Neural cell (in vitro differentiated cells): ENCODE data around the gene CHST11. TPM values are rescaled to one million over a fixed set of nuclear protein-coding genes. Genes with fewer than 3 reads are reported as not detected.

Source experiments
- H2AFZ ChIP-seq: fragments of 200-600, 300-800 bp; sonication (generic), shearing (Covaris generic); 2 replicates; pipeline ENCODE4 v1.6.0; 2014; ENCODE audit warnings: low read depth, mild to moderate bottlenecking, antibody characterized with exemption, low read length, moderate library complexity
- H3F3A ChIP-seq: fragments of 200-600 bp; shearing (Covaris generic); 2 replicates; pipeline ENCODE4 v1.6.1; 2016; ENCODE audit warnings: mild to moderate bottlenecking, moderate library complexity, mixed read lengths, antibody characterized with exemption, low read length; ENCODE audit not compliant: insufficient read depth, poor library complexity, severe bottlenecking
- H3K27ac ChIP-seq: fragments of 200-600, 300-800 bp; sonication (generic), shearing (Covaris generic); 2 replicates; pipeline ENCODE4 v1.5.1; 2014; ENCODE audit warnings: mild to moderate bottlenecking, low read length, moderate library complexity
- H3K27me3 ChIP-seq: fragments of 300-800, 200-600 bp; sonication (generic), shearing (Covaris generic); 2 replicates; pipeline ENCODE4 v1.6.0; 2014; ENCODE audit warnings: mild to moderate bottlenecking, low read depth, low read length, moderate library complexity; ENCODE audit not compliant: insufficient read depth
- H3K36me3 ChIP-seq: fragments of 300-800, 200-600 bp; sonication (generic), shearing (Covaris generic); 2 replicates; pipeline ENCODE4 v1.5.1; 2014; ENCODE audit warnings: mild to moderate bottlenecking, antibody characterized with exemption, low read length, moderate library complexity; ENCODE audit not compliant: insufficient read depth
- H3K4me2 ChIP-seq: fragments of 300-800, 200-600 bp; sonication (generic), shearing (Covaris generic); 2 replicates; pipeline ENCODE4 v1.6.0; 2014; ENCODE audit warnings: mild to moderate bottlenecking, low read length
- H3K4me3 ChIP-seq: fragments of 300-800, 200-600 bp; sonication (generic), shearing (Covaris generic); 2 replicates; pipeline ENCODE4 v1.5.1; 2014; ENCODE audit warnings: mild to moderate bottlenecking, low read length, moderate library complexity
- H3K79me2 ChIP-seq: fragments of 200-600 bp; shearing (Covaris generic); replicated peaks from 2 replicates; pipeline ENCODE4 v1.6.0; 2014; ENCODE audit warnings: mild to moderate bottlenecking, low read length, moderate library complexity; ENCODE audit not compliant: insufficient read depth
- H3K9ac ChIP-seq: fragments of 300-800, 200-600 bp; sonication (generic), shearing (Covaris generic); 2 replicates; pipeline ENCODE4 v1.6.1; 2016; ENCODE audit warnings: mild to moderate bottlenecking, low read length, mixed read lengths
- H3K9me2 ChIP-seq: fragments of 200-600 bp; shearing (Covaris generic); 2 replicates; pipeline ENCODE4 v1.6.1; 2016; ENCODE audit warnings: mild to moderate bottlenecking, low read length, mixed read lengths; ENCODE audit not compliant: insufficient read depth
- H3K9me3 ChIP-seq: fragments of 200-600, 300-800 bp; sonication (generic), shearing (Covaris generic); 2 replicates; pipeline ENCODE4 v1.6.1; 2016; ENCODE audit warnings: mild to moderate bottlenecking, mixed run types, low read length, moderate library complexity, mixed read lengths
- H4K20me1 ChIP-seq: fragments of 200-600 bp; shearing (Covaris generic); 2 replicates; pipeline ENCODE4 v1.6.1; 2016; ENCODE audit warnings: mild to moderate bottlenecking, mixed run types; ENCODE audit not compliant: insufficient read depth
- EP300 ChIP-seq: fragments of 450-650 bp; conservative IDR thresholded peaks from 2 replicates; pipeline ENCODE4 v1.6.1; 2014; ENCODE audit warnings: antibody characterized with exemption, mild to moderate bottlenecking, moderate library complexity; ENCODE audit not compliant: poor library complexity, severe bottlenecking
- EZH2 ChIP-seq: fragments of 200-600, 300-800 bp; shearing (Covaris generic), sonication (generic); IDR thresholded peaks from 2 replicates; pipeline ENCODE4 v1.6.1; 2014; ENCODE audit warnings: antibody characterized with exemption, low read length, borderline replicate concordance, mild to moderate bottlenecking; ENCODE audit not compliant: insufficient read depth, poor library complexity, severe bottlenecking
- MXI1 ChIP-seq: fragments of 450-650 bp; conservative IDR thresholded peaks from 2 replicates; pipeline ENCODE4 v1.6.1; 2014; ENCODE audit warnings: antibody characterized with exemption, mild to moderate bottlenecking; ENCODE audit not compliant: poor library complexity, severe bottlenecking
- POLR2AphosphoS5 ChIP-seq: IDR thresholded peaks from 2 replicates; pipeline ENCODE4 v1.6.1; 2012
- RAD21 ChIP-seq: fragments of 450-650 bp; conservative IDR thresholded peaks from 2 replicates; pipeline ENCODE4 v1.6.1; 2014; ENCODE audit warnings: antibody characterized with exemption, mild to moderate bottlenecking, moderate library complexity
- SMC3 ChIP-seq: fragments of 450-650 bp; conservative IDR thresholded peaks from 2 replicates; pipeline ENCODE4 v1.6.1; 2014; ENCODE audit warnings: antibody characterized with exemption, mild to moderate bottlenecking, moderate library complexity; ENCODE audit not compliant: poor library complexity
- TAF1 ChIP-seq: IDR thresholded peaks from 2 replicates; pipeline ENCODE4 v1.6.1; 2012; ENCODE audit warnings: low read depth
- polyA plus RNA-seq: library from polyadenylated mRNA; depleted of rRNA; stranded (reverse); fragments of >200 nt; gene quantifications from 2 replicates; pipeline ENCODE4 v1.2.3, GENCODE V29; 2014
- TF ChIP-seq, protein P1 (sequence below): IDR thresholded peaks from 2 replicates; pipeline ENCODE4 v1.6.1; 2012; ENCODE audit warnings: borderline replicate concordance
- TF ChIP-seq, protein P2 (sequence below): fragments of 450-650 bp; IDR thresholded peaks from 2 replicates; pipeline ENCODE4 v1.5.1; 2014; ENCODE audit warnings: antibody characterized with exemption, mild to moderate bottlenecking, moderate library complexity; ENCODE audit not compliant: poor library complexity, severe bottlenecking

The CHST11 gene
- polyA plus RNA-seq, 1 donor from 2014 or later, result 15.0 TPM

DNA sequence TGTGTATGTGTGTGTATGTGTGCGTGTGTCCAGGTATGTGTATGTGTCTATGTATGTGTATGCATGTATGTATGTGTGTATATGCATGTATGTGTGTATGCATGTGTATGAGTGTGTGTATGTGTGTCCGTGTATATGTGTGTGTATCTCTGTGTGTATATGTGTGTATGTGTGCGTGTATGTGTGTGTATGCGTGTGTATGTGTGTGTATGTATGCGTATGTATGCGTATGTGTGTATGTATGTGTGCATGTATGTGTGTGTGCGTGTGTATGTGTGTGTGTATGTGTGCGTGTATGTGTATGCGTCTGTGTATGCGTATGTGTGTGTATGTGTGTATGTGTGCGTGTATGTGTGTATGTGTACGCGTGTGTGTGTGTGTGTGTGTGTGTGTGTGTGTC lies 31.6 kb downstream of the CHST11 start:
- Histone ChIP-seq H2AFZ (no peak overlapping the region), H3K36me3 (no peaks in the 10 kb centered on the region), H3F3A (no peaks in the 10 kb centered on the region), H3K79me2 (no peaks in the 10 kb centered on the region), H3K27me3 (no peaks in the 10 kb centered on the region), H3K9me2 (no peaks in the 10 kb centered on the region), H3K4me3 (no peak overlapping the region), H4K20me1 (no peaks in the 10 kb centered on the region), H3K27ac (no peak overlapping the region), H3K4me2 (no peak overlapping the region), H3K9ac (no peak overlapping the region), H3K9me3 (no peaks in the 10 kb centered on the region)
- no peak for TF ChIP-seq EZH2
- no peak for TF ChIP-seq RAD21
- TF ChIP-seq, protein P1, sequence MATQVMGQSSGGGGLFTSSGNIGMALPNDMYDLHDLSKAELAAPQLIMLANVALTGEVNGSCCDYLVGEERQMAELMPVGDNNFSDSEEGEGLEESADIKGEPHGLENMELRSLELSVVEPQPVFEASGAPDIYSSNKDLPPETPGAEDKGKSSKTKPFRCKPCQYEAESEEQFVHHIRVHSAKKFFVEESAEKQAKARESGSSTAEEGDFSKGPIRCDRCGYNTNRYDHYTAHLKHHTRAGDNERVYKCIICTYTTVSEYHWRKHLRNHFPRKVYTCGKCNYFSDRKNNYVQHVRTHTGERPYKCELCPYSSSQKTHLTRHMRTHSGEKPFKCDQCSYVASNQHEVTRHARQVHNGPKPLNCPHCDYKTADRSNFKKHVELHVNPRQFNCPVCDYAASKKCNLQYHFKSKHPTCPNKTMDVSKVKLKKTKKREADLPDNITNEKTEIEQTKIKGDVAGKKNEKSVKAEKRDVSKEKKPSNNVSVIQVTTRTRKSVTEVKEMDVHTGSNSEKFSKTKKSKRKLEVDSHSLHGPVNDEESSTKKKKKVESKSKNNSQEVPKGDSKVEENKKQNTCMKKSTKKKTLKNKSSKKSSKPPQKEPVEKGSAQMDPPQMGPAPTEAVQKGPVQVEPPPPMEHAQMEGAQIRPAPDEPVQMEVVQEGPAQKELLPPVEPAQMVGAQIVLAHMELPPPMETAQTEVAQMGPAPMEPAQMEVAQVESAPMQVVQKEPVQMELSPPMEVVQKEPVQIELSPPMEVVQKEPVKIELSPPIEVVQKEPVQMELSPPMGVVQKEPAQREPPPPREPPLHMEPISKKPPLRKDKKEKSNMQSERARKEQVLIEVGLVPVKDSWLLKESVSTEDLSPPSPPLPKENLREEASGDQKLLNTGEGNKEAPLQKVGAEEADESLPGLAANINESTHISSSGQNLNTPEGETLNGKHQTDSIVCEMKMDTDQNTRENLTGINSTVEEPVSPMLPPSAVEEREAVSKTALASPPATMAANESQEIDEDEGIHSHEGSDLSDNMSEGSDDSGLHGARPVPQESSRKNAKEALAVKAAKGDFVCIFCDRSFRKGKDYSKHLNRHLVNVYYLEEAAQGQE, result no peak
- no peak for TF ChIP-seq EP300
- TF ChIP-seq, protein P2, sequence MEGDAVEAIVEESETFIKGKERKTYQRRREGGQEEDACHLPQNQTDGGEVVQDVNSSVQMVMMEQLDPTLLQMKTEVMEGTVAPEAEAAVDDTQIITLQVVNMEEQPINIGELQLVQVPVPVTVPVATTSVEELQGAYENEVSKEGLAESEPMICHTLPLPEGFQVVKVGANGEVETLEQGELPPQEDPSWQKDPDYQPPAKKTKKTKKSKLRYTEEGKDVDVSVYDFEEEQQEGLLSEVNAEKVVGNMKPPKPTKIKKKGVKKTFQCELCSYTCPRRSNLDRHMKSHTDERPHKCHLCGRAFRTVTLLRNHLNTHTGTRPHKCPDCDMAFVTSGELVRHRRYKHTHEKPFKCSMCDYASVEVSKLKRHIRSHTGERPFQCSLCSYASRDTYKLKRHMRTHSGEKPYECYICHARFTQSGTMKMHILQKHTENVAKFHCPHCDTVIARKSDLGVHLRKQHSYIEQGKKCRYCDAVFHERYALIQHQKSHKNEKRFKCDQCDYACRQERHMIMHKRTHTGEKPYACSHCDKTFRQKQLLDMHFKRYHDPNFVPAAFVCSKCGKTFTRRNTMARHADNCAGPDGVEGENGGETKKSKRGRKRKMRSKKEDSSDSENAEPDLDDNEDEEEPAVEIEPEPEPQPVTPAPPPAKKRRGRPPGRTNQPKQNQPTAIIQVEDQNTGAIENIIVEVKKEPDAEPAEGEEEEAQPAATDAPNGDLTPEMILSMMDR, result no peak
- TF ChIP-seq MXI1, result no peak
- TF ChIP-seq POLR2AphosphoS5, result no peak
- no peak for TF ChIP-seq SMC3

- TF ChIP-seq TAF1, result no peak
- TF ChIP-seq RAD21, result no peak
- TF ChIP-seq, protein P2, result no peak
- TF ChIP-seq, protein P1, result no peak
- no peak for TF ChIP-seq EP300
- TF ChIP-seq EZH2, result no peak
- TF ChIP-seq SMC3, result no peak
- TF ChIP-seq POLR2AphosphoS5, result no peak
- TF ChIP-seq MXI1, result no peak
These were observed 33.4 kb downstream of the CHST11 start for GRCh38 chr12:104490186-104490585.

More at GRCh38 chr12:104490186-104490585, 33.4 kb downstream of the CHST11 start:
- H4K20me1 ChIP-seq, result no peaks in the 10 kb centered on the region
- no peak overlapping the region for H3K9ac ChIP-seq
- H3F3A ChIP-seq, result no peaks in the 10 kb centered on the region
- H3K9me3 ChIP-seq, result no peaks in the 10 kb centered on the region
- no peaks in the 10 kb centered on the region for H3K9me2 ChIP-seq
- no peak overlapping the region for H3K4me2 ChIP-seq
- H3K36me3 ChIP-seq, result no peaks in the 10 kb centered on the region
- H3K79me2 ChIP-seq, result no peaks in the 10 kb centered on the region
- H3K27ac ChIP-seq, result no peak overlapping the region
- H3K27me3 ChIP-seq, result no peaks in the 10 kb centered on the region
- no peak overlapping the region for H2AFZ ChIP-seq
- no peak overlapping the region for H3K4me3 ChIP-seq
